ENCODE measurements around the gene TMC3. TPM values are rescaled to one million over a fixed set of nuclear protein-coding genes. Genes with fewer than 3 reads are reported as not detected.

Gene TMC3
- polyA plus RNA-seq, 2 of the 4 experiments (the other 2 are of a cell fraction): not detected

GRCh38 chr15:81380668-81381067 lies 6.7 kb upstream of the TMC3 start:
- no peak overlapping the region for H3K4me2 ChIP-seq
- no peak for FAIRE-seq
- 32% methylated on average over 2 of the region's 2 CpGs for WGBS (ENCODE audit: missing lambda C conversion rate)
- 0 out of 3 replicates have a peak, but pooled peaks cover 3% of the 10 kb centered on the region for H3K9me3 ChIP-seq
- ATAC-seq: no peak; a peak in 1 of 6 replicates
- no peak overlapping the region for H3K4me3 ChIP-seq
- no peaks in the 10 kb centered on the region for H3K4me1 ChIP-seq
- CTCF ChIA-PET: interaction anchor here (0.6 to 4.9 kb wide), 7 partner anchors 20 to 122 kb away, joined by 3 to 22 read pairs (median 5); no protein-coding TSS in a partner anchor
- POLR2A ChIA-PET: no interaction called here
- no peak overlapping the region for H3K27ac ChIP-seq
- DNase-seq (ENCODE audit: low read depth in 1 of 2, low spot score in 1 of 2): no peak
- TF ChIP-seq TFCP2L1 (CRISPR knock-in tag; IDR thresholded peaks at IDR 0.05): no peak
- TF ChIP-seq POLR2A (IDR thresholded peaks at IDR 0.05; ENCODE audit: low read length): no peak
- no peak for TF ChIP-seq RNF2 (IDR thresholded peaks at IDR 0.05; ENCODE audit: borderline replicate concordance, low read depth)
- no peak for TF ChIP-seq HOXB13 (CRISPR knock-in tag; IDR thresholded peaks at IDR 0.05; ENCODE audit: low read depth)
- no peak for TF ChIP-seq CEBPB (IDR thresholded peaks at IDR 0.05)
- TF ChIP-seq ATOH8 (CRISPR knock-in tag; IDR thresholded peaks at IDR 0.05; ENCODE audit: low read depth): no peak
- no peak for TF ChIP-seq HOXB5 (CRISPR knock-in tag; IDR thresholded peaks at IDR 0.05)
- TF ChIP-seq POLR2AphosphoS2 (conservative IDR thresholded peaks at IDR 0.05; ENCODE audit: low read length): no peak
- TF ChIP-seq MAX (IDR thresholded peaks at IDR 0.05): no peak
- TF ChIP-seq RCOR1 (IDR thresholded peaks at IDR 0.05; ENCODE audit: low read depth, low read length): no peak
- no peak for TF ChIP-seq MYC (IDR thresholded peaks at IDR 0.05; ENCODE audit: borderline replicate concordance, low read length)
- no peak for TF ChIP-seq CBX8 (IDR thresholded peaks at IDR 0.05)
- no peak for TF ChIP-seq MAFK (IDR thresholded peaks at IDR 0.05; ENCODE audit: partially characterized antibody)

GRCh38 chr15:81380203-81380602 lies 6.2 kb upstream of the TMC3 start:
- WGBS (ENCODE audit: missing lambda C conversion rate): 9% methylated on average over 3 of the region's 3 CpGs
- Histone ChIP-seq H3K27ac (no peak overlapping the region), H3K4me1 (no peaks in the 10 kb centered on the region), H3K4me3 (no peak overlapping the region), H3K4me2 (no peak overlapping the region), H3K9me3 (0 out of 3 replicates have a peak, but pooled peaks cover 3% of the 10 kb centered on the region)
- TF ChIP-seq SMC3 (IDR thresholded peaks at IDR 0.05) (no peak), FOXS1 (CRISPR knock-in tag; IDR thresholded peaks at IDR 0.05) (no peak), GATA3 (IDR thresholded peaks at IDR 0.05; ENCODE audit: borderline replicate concordance) (no peak), HOXB5 (CRISPR knock-in tag; IDR thresholded peaks at IDR 0.05) (no peak), EHF (CRISPR knock-in tag; IDR thresholded peaks at IDR 0.05) (no peak), EP300 (IDR thresholded peaks at IDR 0.05) (no peak), REST (IDR thresholded peaks at IDR 0.05) (no peak), RCOR1 (IDR thresholded peaks at IDR 0.05; ENCODE audit: low read depth, low read length) (no peak)
- ATAC-seq (no peak), DNase-seq (ENCODE audit: low read depth in 1 of 2, low spot score in 1 of 2) (no peak), FAIRE-seq (no peak)
- CTCF ChIA-PET: interaction anchor here (0.6 to 4.9 kb wide), 6 partner anchors 20 to 122 kb away, joined by 3 to 22 read pairs (median 6); no protein-coding TSS in a partner anchor
- POLR2A ChIA-PET: no interaction called here

- DNase-seq (ENCODE audit: low read depth in 1 of 2, low spot score in 1 of 2) (no peak), ATAC-seq (no peak), FAIRE-seq (no peak)
- no peak overlapping the region for H3K4me3 ChIP-seq
- 0 out of 3 replicates have a peak, but pooled peaks cover under 1% of the 10 kb centered on the region for H3K9me3 ChIP-seq
- no peaks in the 10 kb centered on the region for H3K4me1 ChIP-seq
- WGBS (ENCODE audit: missing lambda C conversion rate): 26% methylated on average over 9 of the region's 9 CpGs
- H3K4me2 ChIP-seq: no peak overlapping the region
- H3K27ac ChIP-seq: no peak overlapping the region
- CTCF ChIA-PET: interaction anchor here (1.3 to 4.9 kb wide), 5 partner anchors 9 to 105 kb away, joined by 3 to 22 read pairs (median 5); no protein-coding TSS in a partner anchor
- POLR2A ChIA-PET: no interaction called here
- TF ChIP-seq CBX8 (IDR thresholded peaks at IDR 0.05) (no peak), CHD2 (IDR thresholded peaks at IDR 0.05; ENCODE audit: low read length, partially characterized antibody) (no peak), JUN (IDR thresholded peaks at IDR 0.05) (no peak), SREBF2 (IDR thresholded peaks at IDR 0.05) (no peak), E2F6 (IDR thresholded peaks at IDR 0.05; ENCODE audit: borderline replicate concordance, low read depth) (no peak), RCOR1 (IDR thresholded peaks at IDR 0.05; ENCODE audit: low read depth, low read length) (no peak), USF2 (IDR thresholded peaks at IDR 0.05) (no peak), KDM1A (IDR thresholded peaks at IDR 0.05; ENCODE audit: low read depth) (no peak), MAX (IDR thresholded peaks at IDR 0.05) (no peak), EHF (CRISPR knock-in tag; IDR thresholded peaks at IDR 0.05) (no peak), JUNB (IDR thresholded peaks at IDR 0.05) (no peak), FOSB (CRISPR knock-in tag; IDR thresholded peaks at IDR 0.05) (no peak), ATOH8 (CRISPR knock-in tag; IDR thresholded peaks at IDR 0.05; ENCODE audit: low read depth) (no peak), MAFK (IDR thresholded peaks at IDR 0.05; ENCODE audit: partially characterized antibody) (no peak)
Measured at GRCh38 chr15:81379269-81379668, 5.3 kb upstream of the TMC3 start.
